Tibial nerve (tissue), 4 donors: Measurements from ENCODE around the gene ETV1.

Experiments
- CTCF ChIP-seq, 5 experiments: fragments of 200-600 bp in 3 of 5; fragments of 450-650 bp in 2 of 5; sonication (generic) in 3 of 5; IDR thresholded peaks; one replicate each; pipeline ENCODE4 v1.5.1; 2016 to 2019; ENCODE audit warnings: antibody characterized with exemption in 5 of 5, mild to moderate bottlenecking in 3 of 5, moderate library complexity in 2 of 5
- EP300 ChIP-seq, 2 donors: sonication (generic); formaldehyde crosslinking; IDR thresholded peaks; one replicate each; pipeline ENCODE4 v1.6.1; 2017; ENCODE audit warnings: antibody characterized with exemption in 2 of 2, mild to moderate bottlenecking in 1 of 2
- POLR2A ChIP-seq, 2 donors: fragments of 450-650 bp; IDR thresholded peaks; one replicate each; pipeline ENCODE4 v1.6.1; 2017; ENCODE audit warnings: antibody characterized with exemption in 2 of 2, mild to moderate bottlenecking in 2 of 2, moderate library complexity in 2 of 2

DNA sequence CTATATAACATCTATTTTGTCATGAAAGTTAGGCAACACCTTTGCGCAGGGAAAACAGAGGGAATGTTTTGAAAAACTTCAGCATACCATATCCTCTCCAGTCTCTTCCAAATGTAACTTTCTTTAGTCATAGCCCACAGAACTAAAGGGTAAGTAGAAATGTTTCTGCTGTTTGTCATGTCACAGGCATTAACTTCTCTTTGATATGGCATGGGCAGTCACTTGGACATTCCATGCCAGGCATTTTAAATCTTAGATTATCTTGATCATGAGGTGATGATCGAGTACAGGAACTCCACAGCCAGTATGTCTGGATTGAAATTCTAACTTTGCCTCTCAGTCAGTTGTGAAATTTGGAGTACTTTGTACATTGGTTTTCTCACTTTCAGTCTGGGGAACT lies 27.5 kb upstream of the ETV1 start:
- TF ChIP-seq CTCF (IDR thresholded peaks at IDR 0.05): no peak
- no peak for TF ChIP-seq POLR2A (IDR thresholded peaks at IDR 0.05)
- no peak for TF ChIP-seq EP300 (IDR thresholded peaks at IDR 0.05)
